Panc1 (cell line): ENCODE data around the gene MSH4. TPM values are rescaled to one million over a fixed set of nuclear protein-coding genes. Genes with fewer than 3 reads are reported as not detected.
"Not testable (repeated sequence)": the region's sequence is repeated elsewhere in the genome, so short reads cannot be mapped to it uniquely, and the experiment has no call there.

Source experiments
- ATAC-seq: fragments of 200-7000 bp; cut with Tn5 transposase; 2 replicates; pipeline ENCODE4 v1.9.1; 2020; ENCODE audit warnings: mild to moderate bottlenecking, moderate library complexity
- BruUV-seq: library from RNA; stranded (reverse); fragments of 400-500 nt; replicated peaks from 2 replicates; lab custom pipeline; 2021; lab: Mats Ljungman, UMichigan
- CTCF ChIA-PET: fragments of 300-600 bp; sonication (Branson Sonifier 250); formaldehyde crosslinking; loops from one replicate; lab custom pipeline; 2022; ENCODE audit warnings: antibody characterized with exemption; lab: Charles Lee
- POLR2A ChIA-PET: fragments of 300-600 bp; sonication (Branson Sonifier 250); formaldehyde crosslinking; loops from one replicate; lab custom pipeline; 2022; ENCODE audit warnings: antibody characterized with exemption; lab: Charles Lee
- DNase-seq: peaks from one replicate; pipeline ENCODE4 v3.0.0-alpha.2; 2010; ENCODE audit warnings: low read depth, low spot score
- H3K27ac ChIP-seq: 2 replicates; pipeline ENCODE4 v1.5.1; 2011; ENCODE audit warnings: mild to moderate bottlenecking, low read length, inconsistent platforms
- H3K27me3 ChIP-seq: fragments of 200-500 bp; sonication (Bioruptor generic); 2 replicates; pipeline ENCODE4 v1.6.0; 2014; ENCODE audit warnings: low read length, inconsistent platforms; ENCODE audit not compliant: control insufficient read depth, insufficient read depth
- H3K36me3 ChIP-seq: fragments of 200-500 bp; sonication (Bioruptor generic); 2 replicates; pipeline ENCODE4 v1.5.1; 2014; ENCODE audit warnings: inconsistent platforms, mild to moderate bottlenecking, low read length, moderate library complexity; ENCODE audit not compliant: control insufficient read depth, insufficient read depth
- H3K4me1 ChIP-seq: 2 replicates; pipeline ENCODE4 v1.5.1; 2011; ENCODE audit warnings: inconsistent platforms, mild to moderate bottlenecking, low read length, moderate library complexity; ENCODE audit not compliant: control insufficient read depth, insufficient read depth
- H3K4me3 ChIP-seq, 2 experiments: 2 replicates each; pipeline ENCODE4 v1.5.1; 2011 to 2012; ENCODE audit warnings: low read depth in 2 of 2, low read length in 2 of 2, mild to moderate bottlenecking in 2 of 2, inconsistent platforms in 1 of 2, moderate library complexity in 1 of 2
- H3K9me3 ChIP-seq: fragments of 200-500 bp; sonication (Bioruptor generic); 2 replicates; pipeline ENCODE4 v1.5.1; 2014; ENCODE audit warnings: low read depth, mild to moderate bottlenecking, inconsistent platforms, low read length, moderate library complexity; ENCODE audit not compliant: control insufficient read depth, insufficient read depth
- CTCF ChIP-seq: fragments of 450-650 bp; IDR thresholded peaks from 2 replicates; pipeline ENCODE4 v1.5.1; 2017; ENCODE audit warnings: mild to moderate bottlenecking
- POLR2AphosphoS5 ChIP-seq: IDR thresholded peaks from 2 replicates; pipeline ENCODE4 v1.6.1; 2012; ENCODE audit warnings: mild to moderate bottlenecking, low read depth, low read length, moderate library complexity
- REST ChIP-seq, 2 experiments: IDR thresholded peaks; 2 replicates each; pipeline ENCODE4 v1.6.1; 2011 to 2012; ENCODE audit warnings: low read depth in 2 of 2, control low read depth in 1 of 2, low read length in 1 of 2, mild to moderate bottlenecking in 1 of 2, moderate library complexity in 1 of 2; ENCODE audit not compliant: insufficient read depth in 1 of 2
- SIN3A ChIP-seq: IDR thresholded peaks from 2 replicates; pipeline ENCODE4 v1.6.1; 2012; ENCODE audit warnings: low read depth, mild to moderate bottlenecking, low read length, moderate library complexity, borderline replicate concordance; ENCODE audit not compliant: insufficient read depth
- TCF7L2 ChIP-seq: IDR thresholded peaks from 2 replicates; pipeline ENCODE4 v1.6.1; 2011; ENCODE audit warnings: mild to moderate bottlenecking, low read depth, low read length, inconsistent platforms
- in situ Hi-C: cut with HindIII; loops from 2 replicates; pipeline ENCODE4 v1.10.0; 2016; ENCODE audit warnings: low sequenced_read_pairs, low pct_unique_long_range_greater_than_20kb
- intact Hi-C: fragments of 100-400 bp; cut with micrococcal nuclease; formaldehyde crosslinking; loops from one replicate; pipeline ENCODE4 v1.10.0; 2022; ENCODE audit not compliant: unreplicated experiment
- total RNA-seq: library from RNA; stranded (reverse); gene quantifications from one replicate; pipeline ENCODE4 v1.2.1, GENCODE V29; 2021; ENCODE audit not compliant: unreplicated experiment

The MSH4 gene
- total RNA-seq, 1 experiment from 2014 or later = 0.26 TPM

- intact Hi-C loops = no loop called here
These were observed 25.9 kb upstream of the MSH4 start for GRCh38 chr1:75770761-75771160.

GRCh38 chr1:75771978-75772377 lies 24.7 kb upstream of the MSH4 start:
- no TSS peak for BruUV-seq
- intact Hi-C loops = no loop called here
- ChIA-PET POLR2A (no interaction called here), CTCF (no interaction called here)
- H3K27me3 ChIP-seq = no peaks in the 10 kb centered on the region
- DNase-seq = no peak
- H3K27ac ChIP-seq = no peak overlapping the region
- no peaks in the 10 kb centered on the region for H3K4me1 ChIP-seq
- H3K9me3 ChIP-seq = no peaks in the 10 kb centered on the region
- H3K4me3 ChIP-seq = no peak overlapping the region
- ATAC-seq = no peak
- in situ Hi-C loops = no loop called here
- H3K36me3 ChIP-seq = no peaks in the 10 kb centered on the region
- TF ChIP-seq CTCF = no peak
- no peak for TF ChIP-seq SIN3A
- no peak for TF ChIP-seq TCF7L2
- TF ChIP-seq POLR2AphosphoS5 = no peak

More at GRCh38 chr1:75770761-75771160, 25.9 kb upstream of the MSH4 start:
- CTCF ChIA-PET = no interaction called here
- no TSS peak for BruUV-seq
- Histone ChIP-seq H3K4me1 (no peaks in the 10 kb centered on the region), H3K4me3 (no peak overlapping the region), H3K9me3 (no peaks in the 10 kb centered on the region), H3K36me3 (no peaks in the 10 kb centered on the region), H3K27ac (no peak overlapping the region), H3K27me3 (no peaks in the 10 kb centered on the region)
- TF ChIP-seq REST (IDR thresholded peaks at IDR 0.05; ENCODE audit: insufficient read depth in 1 of 2, low read depth in 2 of 2, low read length in 1 of 2) (no peak), POLR2AphosphoS5 (no peak), TCF7L2 (no peak), SIN3A (no peak), CTCF (no peak)
- DNase-seq (no peak), ATAC-seq (no peak)
- POLR2A ChIA-PET = no interaction called here
- in situ Hi-C loops = no loop called here

GRCh38 chr1:75777812-75778211 lies 18.9 kb upstream of the MSH4 start:
- POLR2A ChIA-PET, H3K36me3 ChIP-seq, H3K4me3 ChIP-seq, in situ Hi-C loops, H3K9me3 ChIP-seq, H3K27me3 ChIP-seq, BruUV-seq, DNase-seq, H3K27ac ChIP-seq, H3K4me1 ChIP-seq, intact Hi-C loops, ATAC-seq: not testable (repeated sequence)
- CTCF ChIA-PET = interaction anchor here (0.6 kb wide), 1 partner anchor 541 kb away, joined by 4 read pairs; no protein-coding TSS in a partner anchor

GRCh38 chr1:75778694-75779093 lies 18.0 kb upstream of the MSH4 start:
- BruUV-seq, POLR2A ChIA-PET, H3K36me3 ChIP-seq, H3K27me3 ChIP-seq, DNase-seq, H3K4me3 ChIP-seq, H3K4me1 ChIP-seq, intact Hi-C loops, in situ Hi-C loops, ATAC-seq, H3K9me3 ChIP-seq, H3K27ac ChIP-seq, CTCF ChIA-PET: not testable (repeated sequence)

- in situ Hi-C loops, intact Hi-C loops, POLR2A ChIA-PET, H3K4me1 ChIP-seq, H3K27ac ChIP-seq, H3K27me3 ChIP-seq, BruUV-seq, DNase-seq, H3K36me3 ChIP-seq, ATAC-seq, H3K9me3 ChIP-seq, CTCF ChIA-PET, H3K4me3 ChIP-seq: not testable (repeated sequence)
These were observed 16.5 kb upstream of the MSH4 start for GRCh38 chr1:75780183-75780582.
